ENCODE data around the gene CYP2E1.
"Not testable (repeated sequence)": the region's sequence is repeated elsewhere in the genome, so short reads cannot be mapped to it uniquely, and the experiment has no call there.

CYP2E1 gene

DNA sequence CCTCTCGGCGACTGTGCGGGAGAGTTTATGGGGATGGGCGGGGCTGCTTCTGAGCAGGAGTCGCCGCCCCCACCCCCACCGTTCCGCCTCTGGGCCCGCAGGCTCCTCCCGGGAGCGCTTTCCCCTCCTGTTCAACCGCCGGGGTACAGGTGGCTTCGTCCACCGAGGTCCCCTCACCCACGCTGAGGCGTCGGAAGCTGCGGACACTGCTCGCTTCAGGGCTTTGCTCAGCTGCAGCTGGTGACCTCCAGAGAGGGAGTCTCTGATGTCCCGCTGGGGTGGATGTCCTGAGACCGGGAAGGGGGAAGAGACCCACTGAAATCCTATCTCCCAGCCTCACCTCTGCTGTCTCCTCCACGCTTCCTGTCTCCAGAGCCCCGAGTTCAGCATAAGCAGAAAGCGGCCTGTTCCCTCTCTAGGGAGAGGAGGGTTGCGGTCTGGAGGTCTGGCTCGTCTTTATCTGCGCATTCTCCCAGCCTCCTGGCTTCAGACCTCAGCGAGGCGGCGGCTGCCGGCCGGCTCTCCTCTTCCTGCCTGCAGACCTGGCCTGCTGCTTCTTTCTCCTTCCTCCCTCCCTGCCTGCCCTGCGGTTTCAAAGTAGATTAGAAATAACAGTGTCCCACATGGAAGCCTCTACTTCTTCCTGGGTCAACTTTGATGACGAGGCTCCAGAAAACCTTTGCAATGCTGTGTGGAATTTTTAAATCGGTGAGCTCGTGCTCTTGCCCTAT, 1.8 kb downstream of the CYP2E1 start:
- DNase-seq: no peak

DNA sequence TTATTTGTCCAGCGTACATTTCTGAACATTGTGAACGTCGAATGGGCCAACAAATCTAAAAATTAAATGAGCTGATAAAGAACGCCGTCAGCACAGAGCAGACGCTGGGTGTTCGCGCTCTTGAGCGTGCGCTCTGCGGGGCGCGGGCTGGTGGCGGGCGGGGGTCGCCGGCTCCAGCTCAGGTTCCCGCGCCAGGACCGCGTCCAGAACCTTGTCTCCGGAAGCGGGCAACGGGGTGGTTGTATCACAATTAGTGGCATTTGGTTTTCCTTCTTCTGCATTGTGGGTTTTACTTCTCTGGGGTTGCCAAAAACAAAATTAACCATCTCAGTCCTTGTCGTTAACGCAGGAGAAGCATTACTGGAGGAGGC, 2.4 kb downstream of the CYP2E1 start:
- DNase-seq: no peak

DNA sequence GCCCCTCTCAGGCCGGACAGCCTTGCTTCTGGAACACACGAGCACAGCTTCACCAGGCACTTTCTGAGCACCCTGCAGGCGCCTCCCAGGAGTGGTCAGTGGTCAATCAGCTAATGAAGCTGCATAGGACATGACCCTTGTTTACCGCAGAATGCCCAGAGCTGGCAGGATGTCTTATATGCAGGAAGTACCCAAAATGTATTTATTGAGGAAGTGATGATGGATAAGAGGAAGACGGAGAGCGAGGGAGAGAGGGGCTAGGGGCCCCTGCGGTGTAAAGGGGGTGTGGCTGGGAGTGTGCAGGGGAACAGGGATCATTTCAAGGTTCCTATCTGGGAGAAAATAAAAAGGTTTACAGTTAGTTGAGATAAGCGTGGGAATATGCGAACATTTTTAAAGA, 3.3 kb downstream of the CYP2E1 start:
- DNase-seq: no peak

DNA sequence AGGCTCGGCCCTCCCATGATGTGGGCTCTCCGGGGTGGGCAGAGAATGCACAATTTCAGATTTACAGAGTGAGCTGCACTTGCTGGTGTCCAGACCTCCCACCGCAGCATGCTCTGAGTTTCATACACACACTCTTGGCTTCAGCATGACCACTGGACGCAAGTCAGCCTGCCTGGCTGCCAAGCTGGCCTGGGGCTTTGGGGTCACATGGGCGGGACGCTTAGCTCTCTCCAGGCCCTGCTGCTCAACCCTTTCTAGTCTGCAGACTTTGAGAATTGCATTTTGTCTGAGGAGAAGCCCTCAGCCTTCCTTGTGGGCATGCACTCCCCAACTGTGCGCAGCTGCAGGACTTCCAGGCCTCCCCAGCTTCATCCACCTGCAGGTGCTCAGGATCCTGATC, 5.7 kb downstream of the CYP2E1 start:
- no peak for DNase-seq

DNA sequence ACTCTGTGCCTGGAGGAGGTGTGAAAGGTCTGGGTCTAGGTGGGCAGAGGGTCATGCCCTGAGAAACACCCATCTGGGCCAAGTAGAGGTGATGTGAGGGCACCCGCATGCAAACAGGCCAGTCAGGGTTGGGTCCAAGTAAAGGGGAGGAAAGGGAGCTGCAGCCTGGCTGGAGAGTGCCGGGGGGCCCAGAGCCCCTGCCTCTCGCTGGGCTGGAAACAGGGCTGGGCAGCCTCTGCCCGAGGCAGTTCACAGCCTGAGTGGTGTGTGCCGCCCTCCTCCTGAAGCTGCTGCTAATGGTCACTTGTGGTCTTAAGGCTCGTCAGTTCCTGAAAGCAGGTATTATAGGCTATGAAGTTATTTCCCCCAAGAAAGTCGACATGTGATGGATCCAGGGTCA, 7.3 kb downstream of the CYP2E1 start:
- no peak for DNase-seq

DNA sequence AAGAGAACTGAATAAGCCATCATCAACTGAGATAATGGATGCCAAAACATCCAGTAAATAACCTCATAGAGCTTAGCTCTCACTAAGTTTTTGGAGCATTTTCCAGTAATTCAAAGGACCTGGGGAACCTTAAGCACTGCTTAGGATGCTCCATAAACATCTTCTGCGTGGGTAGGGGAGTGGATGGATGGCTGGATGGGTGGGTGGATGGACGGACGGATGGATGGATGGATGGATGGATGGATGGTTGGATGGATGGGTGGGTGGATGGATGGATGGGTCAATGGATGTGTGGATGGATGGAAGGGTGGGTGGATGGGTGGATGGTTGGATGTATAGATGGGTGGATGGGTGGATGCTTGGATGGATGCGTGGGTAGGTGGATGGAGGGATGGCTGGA, 9.0 kb downstream of the CYP2E1 start:
- no peak for DNase-seq

DNA sequence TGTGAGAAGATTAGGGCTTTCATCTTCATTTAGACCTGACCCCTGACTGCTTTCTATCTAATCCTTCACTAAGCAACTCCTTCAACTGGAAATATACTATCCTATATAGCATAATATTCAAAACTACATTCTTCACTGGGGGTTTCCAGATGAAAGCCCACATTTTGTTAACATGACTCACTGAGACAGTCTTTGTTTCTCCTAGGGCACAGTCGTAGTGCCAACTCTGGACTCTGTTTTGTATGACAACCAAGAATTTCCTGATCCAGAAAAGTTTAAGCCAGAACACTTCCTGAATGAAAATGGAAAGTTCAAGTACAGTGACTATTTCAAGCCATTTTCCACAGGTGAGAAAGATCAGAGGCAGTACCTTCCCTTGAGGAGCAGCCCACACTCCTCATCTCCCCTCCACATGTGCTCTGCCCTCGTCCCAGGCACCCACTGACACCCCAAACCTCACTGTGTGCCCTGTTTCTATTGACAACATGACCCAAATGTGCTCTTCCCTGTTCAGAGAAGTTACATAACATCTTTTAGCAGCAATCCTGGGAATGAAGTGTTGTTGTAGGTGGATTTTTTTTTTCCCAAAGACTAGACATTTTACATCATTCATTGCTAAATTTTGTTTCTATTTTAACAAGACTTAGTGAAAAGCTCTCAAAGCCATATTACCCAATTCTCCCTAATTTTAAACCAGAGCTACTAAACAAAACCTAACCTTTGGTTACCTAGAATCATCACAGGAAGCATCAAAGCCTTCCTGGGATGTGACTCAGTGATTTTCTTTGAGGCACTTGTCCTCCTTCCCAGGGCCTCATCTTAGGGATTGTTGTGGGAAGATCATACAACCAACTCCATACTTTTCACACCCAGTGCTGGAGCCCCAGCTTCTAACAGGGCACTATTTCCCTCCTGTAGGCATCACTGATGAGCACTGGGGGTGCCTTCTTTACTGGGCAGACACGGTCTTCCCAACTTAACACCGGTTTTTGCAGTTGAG, 10.7 kb downstream of the CYP2E1 start:
- no peak for DNase-seq

DNA sequence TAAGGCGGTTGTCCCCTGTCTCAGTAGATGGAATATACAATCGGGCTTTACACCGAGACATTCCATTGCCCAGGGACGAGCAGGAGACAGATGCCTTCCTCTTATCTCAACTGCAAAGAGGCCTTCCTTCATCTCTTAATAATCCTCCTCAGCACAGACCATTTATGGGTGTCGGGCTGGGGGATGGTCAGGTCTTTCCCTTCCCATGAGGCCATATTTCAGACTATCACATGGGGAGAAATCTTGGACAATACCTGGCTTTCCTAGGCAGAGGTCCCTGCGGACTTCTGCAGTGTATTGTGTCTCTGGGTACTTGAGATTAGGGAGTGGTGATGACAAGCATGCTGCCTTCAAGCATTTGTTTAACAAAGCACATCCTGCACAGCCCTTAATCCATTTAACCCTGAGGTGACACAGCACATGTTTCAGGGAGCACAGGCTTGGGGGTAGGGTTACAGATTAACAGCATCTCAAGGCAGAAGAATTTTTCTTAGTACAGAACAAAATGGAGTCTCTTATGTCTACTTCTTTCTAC, 14.3 kb downstream of the CYP2E1 start:
- DNase-seq: not testable (repeated sequence)

DNA sequence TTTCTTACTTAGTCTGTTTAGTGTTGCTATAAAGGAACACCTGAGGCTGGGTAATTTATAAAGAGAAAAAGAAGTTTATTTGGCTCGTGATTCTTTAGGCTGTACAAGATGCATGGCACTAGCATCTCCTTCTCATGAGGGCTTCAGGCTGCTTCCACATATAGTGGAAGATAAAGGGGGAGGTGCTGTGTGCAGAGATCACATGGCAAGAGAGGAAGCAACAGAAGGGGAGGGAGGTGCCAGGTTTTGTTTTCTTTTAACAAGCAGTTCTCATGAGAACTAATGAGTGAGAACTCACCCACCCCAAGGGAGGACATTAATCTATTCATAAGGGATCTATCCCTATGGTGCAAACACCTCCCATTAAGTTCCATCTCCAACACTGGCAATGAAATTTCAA, 17.3 kb downstream of the CYP2E1 start:
- DNase-seq: no peak

DNA sequence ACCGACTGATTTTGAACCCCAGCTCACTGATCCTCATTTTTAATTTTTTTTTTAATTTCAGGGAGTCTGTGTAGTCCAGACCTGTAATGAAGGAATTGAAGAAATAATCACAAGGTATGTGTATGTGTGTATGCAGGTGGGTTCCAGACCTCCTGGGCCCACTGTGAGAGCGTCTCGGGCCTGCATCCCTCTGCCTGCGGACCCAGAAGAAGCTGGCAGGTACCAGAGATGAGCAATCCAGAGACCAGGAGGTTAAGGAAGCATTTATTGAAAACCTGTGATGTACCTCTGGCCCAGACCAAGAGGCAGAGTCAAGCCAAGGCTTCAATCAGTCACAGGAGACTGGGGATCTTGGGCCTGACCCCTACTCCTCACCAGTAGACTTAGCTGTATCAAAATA, 27.4 kb downstream of the CYP2E1 start:
- DNase-seq: no peak

DNA sequence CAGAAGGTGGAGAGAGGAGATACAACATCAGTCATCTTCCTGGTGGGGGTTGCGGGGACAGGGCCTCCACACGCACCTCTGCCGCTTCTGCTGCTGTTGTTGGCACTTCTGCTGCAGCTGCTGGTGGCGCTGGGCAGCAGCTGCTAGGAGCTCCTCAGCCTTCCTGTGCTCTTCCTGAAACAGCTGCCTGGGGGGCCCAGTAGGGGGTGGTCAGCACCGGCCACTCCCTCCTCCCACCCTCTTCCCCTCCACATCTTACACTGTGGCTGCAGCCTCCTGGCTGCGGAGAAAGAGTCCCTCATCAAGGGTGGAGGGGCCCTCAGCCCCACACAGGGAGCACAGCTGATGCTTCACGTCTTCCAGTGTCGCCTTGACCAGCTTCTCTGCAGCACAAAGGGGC, 28.4 kb downstream of the CYP2E1 start:
- no peak for DNase-seq

DNA sequence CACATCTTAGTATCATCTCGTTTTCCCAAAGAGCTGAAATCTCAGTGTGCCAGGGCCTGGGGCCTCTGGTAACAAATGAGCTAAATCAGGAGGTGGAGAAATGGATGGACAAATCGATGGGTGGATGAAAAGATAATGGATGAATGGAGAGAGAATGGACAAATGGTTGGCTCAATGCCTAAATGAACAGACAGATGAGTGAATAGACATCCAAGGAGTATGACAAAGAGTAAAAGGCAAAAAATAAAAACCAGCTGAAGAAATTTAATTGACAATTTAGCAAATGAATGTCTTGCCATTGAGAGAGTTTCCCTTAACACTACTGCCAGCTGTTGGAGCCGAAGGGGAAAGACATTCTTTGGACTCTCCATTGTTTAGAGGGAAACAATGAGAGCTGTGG, 30.2 kb downstream of the CYP2E1 start:
- DNase-seq: no peak

DNA sequence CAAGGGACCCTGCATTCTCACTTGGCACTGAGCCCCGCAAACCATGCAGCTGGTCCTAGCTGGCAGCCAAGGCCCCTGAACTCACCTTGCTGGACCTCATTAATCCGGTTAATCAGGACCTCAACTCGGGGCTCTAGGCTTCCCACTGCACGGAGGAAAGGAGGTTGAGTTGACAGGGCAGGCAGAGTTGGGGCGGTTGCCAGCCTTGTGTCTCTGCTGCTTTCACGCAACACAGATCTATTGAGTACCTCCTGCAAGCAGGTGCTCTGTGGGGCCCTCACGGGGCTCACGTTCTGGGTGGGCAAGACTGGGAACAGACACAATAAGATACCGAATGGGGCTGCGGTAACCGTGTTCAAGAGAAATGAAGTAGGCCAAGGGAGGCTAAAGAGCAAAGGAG, 32.1 kb downstream of the CYP2E1 start:
- no peak for DNase-seq

DNA sequence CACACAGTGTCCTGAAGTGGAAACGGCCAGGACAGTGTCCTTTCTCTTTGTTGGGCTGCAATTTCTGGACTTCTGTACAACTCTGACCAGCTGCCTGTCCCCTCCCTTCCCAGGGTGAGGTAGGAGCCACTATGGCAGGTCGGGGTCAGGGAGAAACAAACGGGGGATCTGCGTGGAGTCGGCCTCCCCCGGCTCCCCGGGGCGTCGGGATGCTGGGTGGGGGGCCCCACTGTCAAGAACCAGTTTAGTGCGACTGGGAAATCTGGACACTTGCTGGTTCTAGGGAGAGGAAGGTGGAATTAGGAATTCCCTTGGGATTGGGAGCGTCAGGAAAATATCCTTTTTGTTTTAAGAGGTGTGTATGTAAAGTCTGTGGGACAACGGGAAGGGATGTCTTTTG, 37.7 kb downstream of the CYP2E1 start:
- no peak for DNase-seq

DNA sequence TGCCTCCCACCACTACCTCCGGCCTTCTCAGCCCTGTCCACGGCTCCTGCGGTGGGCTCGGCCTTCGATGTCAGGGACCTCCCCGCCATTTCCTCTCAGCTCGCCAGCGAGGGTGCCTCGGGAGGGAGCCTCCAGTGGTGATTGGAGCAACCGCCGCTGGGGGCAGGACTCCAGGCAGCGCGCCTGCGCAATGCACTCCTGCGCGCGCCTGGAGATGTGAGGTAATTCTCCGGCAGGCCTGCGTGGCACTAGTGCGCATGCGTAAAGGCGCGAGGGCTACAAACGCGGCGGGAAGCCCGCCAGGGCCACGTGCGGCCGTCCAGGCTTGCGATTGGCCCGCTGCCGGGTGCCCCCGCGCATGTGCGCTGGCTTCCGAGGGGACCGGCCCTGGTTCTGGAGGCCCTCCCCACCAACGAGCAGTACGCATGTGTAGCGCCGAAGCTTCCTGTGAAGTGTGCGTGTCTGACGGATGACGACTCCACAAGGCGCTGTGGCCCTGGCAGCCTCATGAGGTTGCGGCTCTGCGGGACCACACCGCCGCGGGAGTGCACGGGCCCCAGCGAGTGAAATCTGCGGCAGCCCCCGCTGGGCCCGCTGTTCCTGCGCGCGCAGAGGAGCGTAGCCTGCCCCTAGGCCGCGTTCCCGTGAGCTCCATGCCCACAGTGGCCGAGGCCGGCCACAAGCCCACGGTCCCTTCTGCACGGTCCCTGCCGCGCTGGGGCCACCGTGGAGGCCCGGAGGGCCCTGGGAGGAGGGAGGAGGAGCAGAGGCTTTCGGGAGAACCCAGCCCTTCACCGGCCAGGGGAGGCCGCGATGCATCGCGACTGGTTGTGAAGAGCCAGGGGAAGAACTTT, 38.5 kb downstream of the CYP2E1 start, which contains the start of gene SYCE1:
TSS of gene SYCE1 (minus strand) at position 143 of the 854 bp plus-strand sequence. CDS start at position 89, 54 bp downstream.
- no peak for DNase-seq

DNA sequence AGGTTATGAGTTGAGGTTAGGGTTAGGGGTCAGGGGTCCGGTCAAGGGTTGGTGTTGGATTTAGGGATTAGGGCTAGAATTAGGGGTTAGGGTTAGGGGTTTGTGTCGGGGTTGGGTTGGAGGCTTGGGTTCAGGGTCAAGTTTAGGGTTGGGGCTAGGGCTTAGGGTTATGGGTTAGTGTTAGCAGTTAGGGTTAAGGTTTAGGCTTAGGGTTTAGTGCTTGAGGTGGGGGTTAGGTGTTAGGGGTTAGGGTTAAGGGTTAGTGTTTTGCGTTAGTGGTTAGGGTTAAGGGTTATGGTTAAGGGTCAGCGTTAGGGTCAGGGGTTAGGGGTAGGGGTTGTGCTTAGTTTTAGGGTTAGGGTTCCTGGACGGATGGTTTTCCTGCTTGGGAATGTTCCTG, 40.0 kb downstream of the CYP2E1 start:
- DNase-seq: no peak

DNA sequence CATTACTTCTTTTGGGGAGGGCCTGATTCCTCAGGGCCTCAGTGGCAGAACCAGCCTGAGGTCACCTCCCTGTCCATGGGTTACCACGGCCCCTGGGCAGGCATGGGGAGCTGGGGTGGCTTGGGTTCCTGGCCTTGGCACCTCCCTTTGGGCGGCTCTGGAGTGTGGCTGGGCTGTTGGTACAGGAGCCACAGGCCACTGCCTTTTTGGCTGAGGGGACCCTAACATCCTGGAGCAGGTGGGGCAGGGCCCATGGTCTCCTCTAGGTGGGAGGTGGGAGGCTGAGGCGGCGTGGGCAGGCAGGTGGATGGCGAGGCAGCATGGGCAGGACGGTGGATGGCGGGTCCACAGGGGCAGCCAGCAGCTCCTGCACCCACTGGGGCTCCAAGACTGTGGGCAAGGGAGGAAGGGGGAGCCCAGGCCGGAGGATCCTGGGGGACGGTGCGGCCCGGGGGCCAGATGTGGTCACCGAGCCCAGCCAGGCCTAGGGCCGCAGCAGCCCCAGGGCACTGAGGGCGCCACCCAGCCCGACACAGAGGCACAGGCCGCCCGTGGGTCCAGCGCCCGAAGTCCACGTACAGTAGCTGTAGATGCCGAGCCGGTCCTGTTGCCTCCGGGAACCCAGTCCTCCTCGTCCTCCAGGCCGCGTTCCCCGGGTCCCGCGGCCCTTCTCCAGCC, 40.6 kb downstream of the CYP2E1 start:
- no peak for DNase-seq

DNA sequence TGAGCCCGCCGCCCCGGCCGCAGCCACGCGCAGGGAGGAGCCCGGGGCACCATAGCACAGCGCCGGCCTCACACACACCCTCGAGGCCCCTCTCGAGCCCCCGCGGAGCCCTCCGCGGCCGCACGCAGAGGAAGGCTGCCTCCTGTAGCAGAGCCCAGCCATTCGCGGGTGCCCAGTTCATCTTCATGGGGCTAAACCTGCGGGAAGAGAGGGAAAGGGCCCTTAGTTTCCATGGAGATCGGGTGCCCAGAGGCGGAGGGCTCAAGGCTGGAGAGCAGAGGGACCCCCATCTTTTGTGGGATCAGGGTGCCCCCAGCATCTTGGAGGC, 41.1 kb downstream of the CYP2E1 start:
- no peak for DNase-seq

DNA sequence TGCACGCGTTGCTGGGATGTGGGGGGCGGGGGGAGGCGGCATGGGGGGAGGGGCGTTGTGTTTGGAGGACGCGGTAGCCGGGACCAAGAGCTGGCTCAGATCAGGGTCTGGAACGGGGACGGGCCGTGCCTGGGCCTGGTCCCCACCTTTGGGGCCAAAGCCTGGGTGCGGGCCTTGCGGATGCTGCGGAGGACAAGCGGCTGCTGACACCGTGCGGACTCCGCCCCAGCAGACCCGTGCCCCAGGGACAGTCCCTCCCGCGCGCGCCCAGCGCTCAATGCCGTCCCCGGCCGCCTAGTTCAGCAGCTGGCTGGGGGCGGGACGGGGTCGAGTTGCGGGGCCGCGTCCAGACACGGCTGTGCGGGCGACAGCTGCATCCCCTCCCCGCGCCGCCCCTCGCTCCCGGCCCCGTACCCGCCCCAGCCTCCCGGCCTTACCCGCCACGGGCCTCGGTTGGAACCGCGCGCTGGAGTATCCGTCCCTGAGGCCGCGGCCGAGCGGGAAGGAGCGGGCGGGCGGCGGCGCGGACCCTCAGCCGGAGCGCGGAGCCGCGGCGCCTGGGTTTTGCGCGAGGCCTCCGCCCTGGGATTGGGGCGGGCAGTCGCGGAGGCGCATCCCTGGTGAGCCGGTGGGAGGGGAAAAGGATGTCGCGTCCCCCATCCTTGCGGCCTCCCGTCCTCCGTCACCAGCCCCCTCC, 41.8 kb downstream of the CYP2E1 start:
- DNase-seq: not testable (repeated sequence)

DNA sequence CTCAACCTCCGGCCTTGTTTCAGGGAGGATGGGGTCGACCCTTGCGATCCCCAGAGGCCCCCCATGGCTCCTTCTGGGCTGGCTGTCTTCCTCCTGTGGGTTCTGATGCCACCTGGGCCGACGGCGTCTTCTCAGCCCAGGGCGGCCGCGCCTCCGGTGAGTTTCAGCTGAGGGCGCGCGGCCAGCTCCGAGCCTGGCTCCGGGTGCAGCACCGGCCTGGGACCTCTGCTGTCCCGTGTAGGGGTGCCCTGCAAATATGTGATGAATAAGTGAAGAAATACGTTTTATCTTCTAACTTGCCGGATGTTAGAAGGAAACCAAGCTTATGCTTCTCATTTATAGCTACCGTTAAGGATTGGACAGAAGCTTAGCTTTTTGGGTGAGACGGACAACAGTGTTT, 42.6 kb downstream of the CYP2E1 start:
- DNase-seq: not testable (repeated sequence)

DNA sequence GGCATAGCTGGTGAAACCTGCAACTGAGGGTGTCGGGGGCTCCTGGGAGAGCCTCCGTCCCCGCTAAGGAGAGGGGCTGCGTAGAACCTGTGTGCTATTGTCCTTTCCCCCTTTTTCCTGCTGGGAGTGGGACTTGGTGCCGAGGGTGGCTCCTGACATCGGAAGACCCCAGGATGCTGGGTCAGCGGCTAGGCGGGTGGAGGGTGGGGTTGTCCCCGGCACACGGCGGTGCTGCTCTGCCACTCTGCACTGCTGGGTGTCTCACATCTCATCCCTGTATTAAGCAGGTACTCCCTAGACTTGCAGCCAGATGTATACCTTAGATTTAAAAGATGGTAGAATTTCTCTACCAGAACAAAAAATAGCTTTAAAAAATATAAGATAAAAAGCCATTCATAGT, 44.9 kb downstream of the CYP2E1 start:
- DNase-seq: not testable (repeated sequence)

DNA sequence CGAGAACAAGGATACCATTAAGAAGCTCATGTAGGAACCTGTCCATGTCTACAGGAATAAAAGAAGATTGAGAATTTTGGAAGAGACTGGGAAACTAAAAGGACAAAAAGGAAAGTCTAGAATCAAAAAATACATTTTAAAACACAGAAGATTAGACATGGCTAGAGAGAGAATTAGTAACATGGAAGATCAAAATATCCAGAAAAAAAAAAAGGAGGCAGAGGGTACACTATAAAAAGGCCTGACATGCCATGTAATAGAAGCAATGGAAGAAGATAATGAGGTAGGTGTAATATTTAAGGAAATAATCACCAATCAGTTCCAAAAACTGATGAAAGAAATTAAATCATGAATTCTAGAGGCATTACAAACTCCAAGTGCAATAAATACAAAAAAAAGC, 46.3 kb downstream of the CYP2E1 start:
- DNase-seq: not testable (repeated sequence)

All from NCI-H1930 (cell line).